HepG2 (cell line): ENCODE results near the gene PRXL2A. TPM values are rescaled to one million over a fixed set of nuclear protein-coding genes. Genes with fewer than 3 reads are reported as not detected.

Experiments
- GATA4 ChIP-seq: sonication (generic); IDR thresholded peaks from 2 replicates; pipeline ENCODE4 v1.6.1; 2016; ENCODE audit warnings: antibody characterized with exemption, low read depth, borderline replicate concordance
- HDAC1 ChIP-seq: sonication (generic); formaldehyde crosslinking; IDR thresholded peaks from 2 replicates; pipeline ENCODE4 v1.5.1; 2020; ENCODE audit warnings: mild to moderate bottlenecking, missing genetic modification reagents
- KLF15 ChIP-seq: sonication (generic); formaldehyde crosslinking; IDR thresholded peaks from 2 replicates; pipeline ENCODE4 v1.8.1; 2023; ENCODE audit warnings: borderline replicate concordance, mild to moderate bottlenecking, inconsistent platforms, missing genetic modification reagents, mixed read lengths
- MED13 ChIP-seq: sonication (generic); formaldehyde crosslinking; IDR thresholded peaks from 2 replicates; pipeline ENCODE4 v1.5.0; 2020; ENCODE audit warnings: missing genetic modification reagents
- MEIS2 ChIP-seq: sonication (generic); formaldehyde crosslinking; IDR thresholded peaks from 2 replicates; pipeline ENCODE4 v1.9.0; 2021; ENCODE audit warnings: mild to moderate bottlenecking, missing genetic modification reagents
- NR2F6 ChIP-seq, 2 experiments: IDR thresholded peaks; 2 replicates each; pipeline ENCODE4 v1.6.1; 2016; ENCODE audit warnings: antibody characterized with exemption in 1 of 2, mild to moderate bottlenecking in 1 of 2
- YY1 ChIP-seq: IDR thresholded peaks from 2 replicates; pipeline ENCODE4 v1.6.1; 2011; ENCODE audit warnings: low read length, low read depth, moderate library complexity, mild to moderate bottlenecking; ENCODE audit not compliant: insufficient read depth, insufficient replicate concordance
- ZFP37 ChIP-seq: sonication (generic); formaldehyde crosslinking; IDR thresholded peaks from 2 replicates; pipeline ENCODE4 v1.4.0; 2020; ENCODE audit warnings: missing genetic modification reagents, borderline replicate concordance
- ZNF354B ChIP-seq: sonication (generic); formaldehyde crosslinking; IDR thresholded peaks from 2 replicates; pipeline ENCODE4 v1.8.0; 2022; ENCODE audit warnings: mild to moderate bottlenecking, missing genetic modification reagents
- ZNF446 ChIP-seq: sonication (generic); formaldehyde crosslinking; IDR thresholded peaks from 2 replicates; pipeline ENCODE4 v1.5.0; 2020; ENCODE audit warnings: mild to moderate bottlenecking, missing genetic modification reagents
- ZNF891 ChIP-seq: sonication (generic); formaldehyde crosslinking; IDR thresholded peaks from 2 replicates; pipeline ENCODE4 v1.5.0; 2020; ENCODE audit warnings: mild to moderate bottlenecking, missing genetic modification reagents
- ZSCAN30 ChIP-seq: sonication (generic); formaldehyde crosslinking; IDR thresholded peaks from 2 replicates; pipeline ENCODE4 v1.5.0; 2020; ENCODE audit warnings: mild to moderate bottlenecking, missing genetic modification reagents
- polyA plus RNA-seq, 8 experiments: library from polyadenylated mRNA; depleted of rRNA in 3 of 8; stranded (reverse) in 7 of 8; unstranded in 1 of 8; fragments of >200 nt; fragmentation: Illumina TruSeq in 4 of 8; extraction: Trizol in 4 of 8; gene quantifications; 2 replicates each; pipeline versions ENCODE4 v1.2.1 to v1.2.3, GENCODE V29; 2011 to 2016; ENCODE audit warnings: low read depth in 4 of 8, missing spikeins in 1 of 8, mixed read lengths in 1 of 8; ENCODE audit not compliant: insufficient read depth in 1 of 8
- total RNA-seq, 5 experiments: library from RNA; depleted of rRNA; stranded (reverse); fragments of >200 nt; fragmentation: Illumina TruSeq; extraction: Trizol; gene quantifications; 2 replicates each; pipeline ENCODE4 v1.2.3, GENCODE V29; 2016; ENCODE audit warnings: low read depth in 1 of 5
- TF ChIP-seq, protein P1 (sequence below): sonication (generic); formaldehyde crosslinking; IDR thresholded peaks from 2 replicates; pipeline ENCODE4 v1.9.0; 2022; ENCODE audit warnings: low read depth, missing genetic modification reagents
- TF ChIP-seq, protein P2 (sequence below), 2 experiments: sonication (generic) in 1 of 2; formaldehyde crosslinking in 1 of 2; IDR thresholded peaks; 2 replicates each; pipeline versions ENCODE4 v1.4.0 to v1.6.1; 2016 to 2020; ENCODE audit warnings: borderline replicate concordance in 1 of 2, low read depth in 1 of 2, mild to moderate bottlenecking in 1 of 2, missing genetic modification reagents in 1 of 2
- TF ChIP-seq, protein P3 (sequence below): sonication (generic); formaldehyde crosslinking; conservative IDR thresholded peaks from 2 replicates; pipeline ENCODE4 v1.8.0; 2022; ENCODE audit warnings: missing genetic modification reagents
- TF ChIP-seq, protein P4 (sequence below): IDR thresholded peaks from 2 replicates; pipeline ENCODE4 v1.6.1; 2016; ENCODE audit warnings: mild to moderate bottlenecking

The PRXL2A gene
- total and polyA plus RNA-seq, 2 of the 13 experiments (the other 11 are each of a cell fraction or from before 2014, with no cell fraction given): 43.9 to 79.9 TPM

DNA sequence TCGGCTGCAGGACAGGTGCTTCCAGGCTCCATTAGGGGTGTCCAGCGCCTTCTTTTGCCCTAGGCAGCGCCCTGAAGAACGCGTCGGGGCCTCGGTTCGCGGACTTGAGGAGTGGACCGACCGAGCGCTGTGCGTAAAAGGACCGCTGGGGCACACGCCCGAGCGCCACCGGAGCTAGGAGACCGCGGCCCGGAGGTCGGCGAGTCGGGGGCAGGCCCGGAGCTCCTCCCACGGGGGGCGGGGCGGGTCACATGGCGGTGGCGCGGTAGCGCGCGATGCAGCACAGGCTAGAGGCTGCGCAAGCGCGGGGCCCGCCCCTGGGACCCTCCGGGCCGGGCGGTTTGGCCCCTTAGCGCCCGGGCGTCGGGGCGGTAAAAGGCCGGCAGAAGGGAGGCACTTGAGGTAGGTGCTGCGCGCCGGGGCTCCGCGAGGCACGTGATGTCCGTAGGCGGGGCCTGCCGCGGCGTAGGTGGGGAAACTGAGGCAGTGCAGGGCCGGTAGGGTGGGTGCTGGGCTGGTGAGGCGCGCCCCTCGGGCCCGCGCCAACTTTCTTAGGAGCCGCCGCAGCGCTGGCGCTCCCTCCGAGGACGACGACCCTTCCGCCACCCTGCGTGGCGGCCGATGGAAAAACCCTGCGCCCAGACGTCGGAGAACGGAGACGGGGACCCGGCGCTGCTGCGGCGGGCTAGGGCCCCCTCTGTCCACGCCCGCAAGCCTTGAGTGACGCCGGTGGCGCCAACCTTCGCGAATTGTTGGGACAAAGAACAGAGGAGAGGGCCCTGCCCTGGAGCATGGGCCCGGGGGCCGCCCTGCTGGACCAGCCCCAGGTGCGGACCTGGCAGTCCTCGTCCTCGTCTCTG, at the start of gene PRXL2A (continued):
- TF ChIP-seq, protein P1, sequence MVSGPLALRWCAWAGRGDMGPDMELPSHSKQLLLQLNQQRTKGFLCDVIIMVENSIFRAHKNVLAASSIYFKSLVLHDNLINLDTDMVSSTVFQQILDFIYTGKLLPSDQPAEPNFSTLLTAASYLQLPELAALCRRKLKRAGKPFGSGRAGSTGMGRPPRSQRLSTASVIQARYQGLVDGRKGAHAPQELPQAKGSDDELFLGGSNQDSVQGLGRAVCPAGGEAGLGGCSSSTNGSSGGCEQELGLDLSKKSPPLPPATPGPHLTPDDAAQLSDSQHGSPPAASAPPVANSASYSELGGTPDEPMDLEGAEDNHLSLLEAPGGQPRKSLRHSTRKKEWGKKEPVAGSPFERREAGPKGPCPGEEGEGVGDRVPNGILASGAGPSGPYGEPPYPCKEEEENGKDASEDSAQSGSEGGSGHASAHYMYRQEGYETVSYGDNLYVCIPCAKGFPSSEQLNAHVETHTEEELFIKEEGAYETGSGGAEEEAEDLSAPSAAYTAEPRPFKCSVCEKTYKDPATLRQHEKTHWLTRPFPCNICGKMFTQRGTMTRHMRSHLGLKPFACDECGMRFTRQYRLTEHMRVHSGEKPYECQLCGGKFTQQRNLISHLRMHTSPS (CRISPR knock-in tag): no peak; the same call in 1 of the 2 replicates
- peak; percentile 68; the same call in 1 of the 2 replicates for TF ChIP-seq MEIS2 (CRISPR knock-in tag)
- TF ChIP-seq NR2F6 (IDR thresholded peaks at IDR 0.05): no peak
- TF ChIP-seq NR2F6 (CRISPR knock-in tag; IDR thresholded peaks at IDR 0.05): peak; percentile 27; the same call in 1 of the 2 replicates
- TF ChIP-seq, protein P2, sequence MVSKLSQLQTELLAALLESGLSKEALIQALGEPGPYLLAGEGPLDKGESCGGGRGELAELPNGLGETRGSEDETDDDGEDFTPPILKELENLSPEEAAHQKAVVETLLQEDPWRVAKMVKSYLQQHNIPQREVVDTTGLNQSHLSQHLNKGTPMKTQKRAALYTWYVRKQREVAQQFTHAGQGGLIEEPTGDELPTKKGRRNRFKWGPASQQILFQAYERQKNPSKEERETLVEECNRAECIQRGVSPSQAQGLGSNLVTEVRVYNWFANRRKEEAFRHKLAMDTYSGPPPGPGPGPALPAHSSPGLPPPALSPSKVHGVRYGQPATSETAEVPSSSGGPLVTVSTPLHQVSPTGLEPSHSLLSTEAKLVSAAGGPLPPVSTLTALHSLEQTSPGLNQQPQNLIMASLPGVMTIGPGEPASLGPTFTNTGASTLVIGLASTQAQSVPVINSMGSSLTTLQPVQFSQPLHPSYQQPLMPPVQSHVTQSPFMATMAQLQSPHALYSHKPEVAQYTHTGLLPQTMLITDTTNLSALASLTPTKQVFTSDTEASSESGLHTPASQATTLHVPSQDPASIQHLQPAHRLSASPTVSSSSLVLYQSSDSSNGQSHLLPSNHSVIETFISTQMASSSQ (IDR thresholded peaks at IDR 0.05; ENCODE audit: low read depth): no peak
- TF ChIP-seq, protein P2 (CRISPR knock-in tag; IDR thresholded peaks at IDR 0.05; ENCODE audit: borderline replicate concordance): no peak; the same call in 1 of the 2 replicates
- TF ChIP-seq ZFP37 (CRISPR knock-in tag): 0 out of 2 replicates have a peak, but pooled peaks have one; percentile 45
- TF ChIP-seq ZNF891: peak; percentile 22; the same call in 1 of the 2 replicates
- 0 out of 2 replicates have a peak, but pooled peaks have one; percentile 30 for TF ChIP-seq ZNF354B (CRISPR knock-in tag)
- peak; percentile 63; the same call in 1 of the 2 replicates for TF ChIP-seq GATA4
- peak; percentile 81 for TF ChIP-seq YY1
- no peak; the same call in 1 of the 2 replicates for TF ChIP-seq ZSCAN30 (CRISPR knock-in tag)
- peak; percentile 81 for TF ChIP-seq HDAC1 (CRISPR knock-in tag)
- TF ChIP-seq ZNF446 (CRISPR knock-in tag): 0 out of 2 replicates have a peak, but pooled peaks have one; percentile 34
- peak; percentile 48; the same call in 1 of the 2 replicates for TF ChIP-seq MED13
- TF ChIP-seq, protein P3, sequence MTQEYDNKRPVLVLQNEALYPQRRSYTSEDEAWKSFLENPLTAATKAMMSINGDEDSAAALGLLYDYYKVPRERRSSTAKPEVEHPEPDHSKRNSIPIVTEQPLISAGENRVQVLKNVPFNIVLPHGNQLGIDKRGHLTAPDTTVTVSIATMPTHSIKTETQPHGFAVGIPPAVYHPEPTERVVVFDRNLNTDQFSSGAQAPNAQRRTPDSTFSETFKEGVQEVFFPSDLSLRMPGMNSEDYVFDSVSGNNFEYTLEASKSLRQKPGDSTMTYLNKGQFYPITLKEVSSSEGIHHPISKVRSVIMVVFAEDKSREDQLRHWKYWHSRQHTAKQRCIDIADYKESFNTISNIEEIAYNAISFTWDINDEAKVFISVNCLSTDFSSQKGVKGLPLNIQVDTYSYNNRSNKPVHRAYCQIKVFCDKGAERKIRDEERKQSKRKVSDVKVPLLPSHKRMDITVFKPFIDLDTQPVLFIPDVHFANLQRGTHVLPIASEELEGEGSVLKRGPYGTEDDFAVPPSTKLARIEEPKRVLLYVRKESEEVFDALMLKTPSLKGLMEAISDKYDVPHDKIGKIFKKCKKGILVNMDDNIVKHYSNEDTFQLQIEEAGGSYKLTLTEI: no peak
- TF ChIP-seq KLF15 (CRISPR knock-in tag): no peak
- TF ChIP-seq, protein P4, sequence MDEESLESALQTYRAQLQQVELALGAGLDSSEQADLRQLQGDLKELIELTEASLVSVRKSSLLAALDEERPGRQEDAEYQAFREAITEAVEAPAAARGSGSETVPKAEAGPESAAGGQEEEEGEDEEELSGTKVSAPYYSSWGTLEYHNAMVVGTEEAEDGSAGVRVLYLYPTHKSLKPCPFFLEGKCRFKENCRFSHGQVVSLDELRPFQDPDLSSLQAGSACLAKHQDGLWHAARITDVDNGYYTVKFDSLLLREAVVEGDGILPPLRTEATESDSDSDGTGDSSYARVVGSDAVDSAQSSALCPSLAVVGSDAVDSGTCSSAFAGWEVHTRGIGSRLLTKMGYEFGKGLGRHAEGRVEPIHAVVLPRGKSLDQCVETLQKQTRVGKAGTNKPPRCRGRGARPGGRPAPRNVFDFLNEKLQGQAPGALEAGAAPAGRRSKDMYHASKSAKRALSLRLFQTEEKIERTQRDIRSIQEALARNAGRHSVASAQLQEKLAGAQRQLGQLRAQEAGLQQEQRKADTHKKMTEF (CRISPR knock-in tag): peak; percentile 85
